Measurements from ENCODE around the gene CNOT3.
"Not testable (repeated sequence)": the region's sequence is repeated elsewhere in the genome, so short reads cannot be mapped to it uniquely, and the experiment has no call there.

Gene CNOT3

GRCh38 chr19:54162241-54162805 is 24.8 kb downstream of the CNOT3 start:
- in situ Hi-C loops (cut with HindIII; ENCODE audit: low sequenced_read_pairs), result no loop called here
- TF ChIP-seq, protein P1, sequence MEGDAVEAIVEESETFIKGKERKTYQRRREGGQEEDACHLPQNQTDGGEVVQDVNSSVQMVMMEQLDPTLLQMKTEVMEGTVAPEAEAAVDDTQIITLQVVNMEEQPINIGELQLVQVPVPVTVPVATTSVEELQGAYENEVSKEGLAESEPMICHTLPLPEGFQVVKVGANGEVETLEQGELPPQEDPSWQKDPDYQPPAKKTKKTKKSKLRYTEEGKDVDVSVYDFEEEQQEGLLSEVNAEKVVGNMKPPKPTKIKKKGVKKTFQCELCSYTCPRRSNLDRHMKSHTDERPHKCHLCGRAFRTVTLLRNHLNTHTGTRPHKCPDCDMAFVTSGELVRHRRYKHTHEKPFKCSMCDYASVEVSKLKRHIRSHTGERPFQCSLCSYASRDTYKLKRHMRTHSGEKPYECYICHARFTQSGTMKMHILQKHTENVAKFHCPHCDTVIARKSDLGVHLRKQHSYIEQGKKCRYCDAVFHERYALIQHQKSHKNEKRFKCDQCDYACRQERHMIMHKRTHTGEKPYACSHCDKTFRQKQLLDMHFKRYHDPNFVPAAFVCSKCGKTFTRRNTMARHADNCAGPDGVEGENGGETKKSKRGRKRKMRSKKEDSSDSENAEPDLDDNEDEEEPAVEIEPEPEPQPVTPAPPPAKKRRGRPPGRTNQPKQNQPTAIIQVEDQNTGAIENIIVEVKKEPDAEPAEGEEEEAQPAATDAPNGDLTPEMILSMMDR (IDR thresholded peaks at IDR 0.05; ENCODE audit: low read depth, low read length, missing control alignments), result no peak
- DNase-seq (ENCODE audit: low read depth), result no peak
- peak overlapping the region; percentile 34 for H3K4me3 ChIP-seq (ENCODE audit: low read depth, low read length)

- in situ Hi-C loops (cut with HindIII; ENCODE audit: low sequenced_read_pairs), result no loop called here
- H3K4me3 ChIP-seq (ENCODE audit: low read depth, low read length), result no peak overlapping the region
- TF ChIP-seq, protein P1 (IDR thresholded peaks at IDR 0.05; ENCODE audit: low read depth, low read length, missing control alignments), result no peak
- DNase-seq (ENCODE audit: low read depth), result no peak
Measured at GRCh38 chr19:54162884-54163283, 25.3 kb downstream of the CNOT3 start.

GRCh38 chr19:54164369-54165068 is 27.0 kb downstream of the CNOT3 start:
- TF ChIP-seq, protein P1 (IDR thresholded peaks at IDR 0.05; ENCODE audit: low read depth, low read length, missing control alignments), result no peak
- no peak for DNase-seq (ENCODE audit: low read depth)
- H3K4me3 ChIP-seq (ENCODE audit: low read depth, low read length), result no peak overlapping the region
- in situ Hi-C loops (cut with HindIII; ENCODE audit: low sequenced_read_pairs), result no loop called here

- no peak for DNase-seq (ENCODE audit: low read depth)
- TF ChIP-seq, protein P1 (IDR thresholded peaks at IDR 0.05; ENCODE audit: low read depth, low read length, missing control alignments), result no peak
- in situ Hi-C loops (cut with HindIII; ENCODE audit: low sequenced_read_pairs), result no loop called here
- no peak overlapping the region for H3K4me3 ChIP-seq (ENCODE audit: low read depth, low read length)
Measured at GRCh38 chr19:54165222-54165621, 27.7 kb downstream of the CNOT3 start.

DNA sequence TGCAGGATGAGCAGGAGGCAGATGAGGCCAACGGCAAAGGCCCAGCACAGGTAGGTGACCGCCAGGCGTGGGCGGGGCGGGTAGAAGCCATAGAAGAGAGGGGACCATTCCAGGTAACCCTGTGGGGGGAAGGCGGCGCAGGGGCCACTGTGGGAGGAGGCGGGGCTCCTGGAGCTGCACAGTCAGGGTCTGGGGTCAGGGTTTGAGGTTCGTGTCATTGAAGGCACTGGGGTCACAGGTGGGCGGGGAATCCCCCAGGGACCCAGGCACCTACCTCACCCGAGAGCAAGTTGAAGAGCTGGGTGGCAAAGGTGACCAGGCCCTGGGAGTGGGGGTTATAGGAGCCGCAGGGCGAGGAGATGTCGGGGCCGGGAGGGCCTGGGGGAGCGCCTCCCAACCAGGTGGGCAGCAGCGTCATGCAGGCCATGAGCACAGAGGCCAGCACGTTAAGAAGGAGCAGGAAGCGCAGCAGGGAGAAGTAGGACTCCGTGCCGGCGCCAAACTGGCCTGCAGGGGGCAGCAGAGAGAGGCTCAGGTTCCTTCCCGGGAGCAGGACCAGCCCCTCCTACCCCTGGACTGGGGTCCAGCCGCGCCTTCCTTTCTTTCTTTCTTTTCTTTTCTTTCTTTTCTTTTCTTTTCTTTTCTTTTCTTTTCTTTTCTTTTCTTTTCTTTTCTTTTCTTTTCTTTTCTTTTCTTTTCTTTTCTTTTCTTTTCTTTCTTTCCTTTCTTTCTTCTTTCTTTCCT is 30.8 kb downstream of the CNOT3 start:
- peak; percentile 69 for DNase-seq (ENCODE audit: low read depth)
- in situ Hi-C loops (cut with HindIII; ENCODE audit: low sequenced_read_pairs), result no loop called here
- no peak overlapping the region for H3K4me3 ChIP-seq (ENCODE audit: low read depth, low read length)
- TF ChIP-seq, protein P1 (IDR thresholded peaks at IDR 0.05; ENCODE audit: low read depth, low read length, missing control alignments), result peak; percentile 85

DNA sequence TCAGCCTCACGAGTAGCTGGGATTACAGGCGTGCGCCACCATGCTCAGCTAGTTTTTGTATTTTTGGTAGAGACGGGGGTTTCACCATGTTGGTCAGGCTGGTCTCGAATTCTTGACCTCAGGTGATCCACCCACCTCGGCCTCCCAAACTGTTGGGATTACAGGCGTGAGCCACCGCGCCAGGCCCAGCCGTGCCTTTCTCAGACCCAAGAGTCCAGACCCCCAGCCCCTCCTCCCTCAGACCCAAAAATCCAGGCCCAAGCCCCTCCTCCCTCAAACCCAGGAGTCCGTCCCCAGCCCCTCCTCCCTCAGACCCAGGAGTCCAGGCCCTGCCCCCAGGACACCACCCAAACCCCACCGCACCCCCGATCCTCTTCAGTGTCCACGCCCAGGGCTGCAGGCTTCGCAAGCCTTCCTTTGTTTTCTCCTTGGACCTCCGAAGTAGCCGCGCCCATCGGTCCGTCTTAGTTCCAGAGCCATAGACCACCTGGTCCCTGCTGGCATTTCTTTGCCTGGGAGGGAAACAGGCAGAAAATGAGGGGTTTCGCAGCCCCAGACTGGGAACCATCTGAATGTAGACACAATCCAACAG is 31.7 kb downstream of the CNOT3 start:
- no peak overlapping the region for H3K4me3 ChIP-seq (ENCODE audit: low read depth, low read length)
- TF ChIP-seq, protein P1 (IDR thresholded peaks at IDR 0.05; ENCODE audit: low read depth, low read length, missing control alignments), result no peak
- in situ Hi-C loops (cut with HindIII; ENCODE audit: low sequenced_read_pairs), result no loop called here
- DNase-seq (ENCODE audit: low read depth), result no peak

GRCh38 chr19:54171736-54172431 is 34.3 kb downstream of the CNOT3 start:
- H3K4me3 ChIP-seq (ENCODE audit: low read depth, low read length); in situ Hi-C loops (cut with HindIII; ENCODE audit: low sequenced_read_pairs); DNase-seq (ENCODE audit: low read depth): not testable (repeated sequence)
